Loucy (cell line): ENCODE results near the gene TSHZ2.

Source experiments
- H2AFZ ChIP-seq: fragments of 200-600 bp; sonication (generic); 2 replicates; pipeline ENCODE4 v1.6.0; 2016; ENCODE audit warnings: antibody characterized with exemption, mild to moderate bottlenecking, low read length, moderate library complexity
- H3F3A ChIP-seq: fragments of 200-600 bp; 2 replicates; pipeline ENCODE4 v1.6.0; 2016; ENCODE audit warnings: antibody characterized with exemption, low read depth, mild to moderate bottlenecking
- H3K27me3 ChIP-seq: fragments of 200-600 bp; sonication (generic); 2 replicates; pipeline ENCODE4 v1.6.1; 2014; ENCODE audit warnings: low read length, mild to moderate bottlenecking; ENCODE audit not compliant: insufficient read depth, poor library complexity, severe bottlenecking
- H3K36me3 ChIP-seq: fragments of 200-600 bp; sonication (generic); 2 replicates; pipeline ENCODE4 v1.6.1; 2016; ENCODE audit warnings: low read length; ENCODE audit not compliant: insufficient read depth
- H3K4me1 ChIP-seq: fragments of 200-600 bp; sonication (generic); 2 replicates; pipeline ENCODE4 v1.5.1; 2014; ENCODE audit warnings: low read length, mild to moderate bottlenecking; ENCODE audit not compliant: insufficient read depth, poor library complexity, severe bottlenecking
- H3K4me2 ChIP-seq: fragments of 200-600 bp; sonication (generic); 2 replicates; pipeline ENCODE4 v1.6.0; 2014; ENCODE audit warnings: antibody characterized with exemption, low read length, low read depth, mild to moderate bottlenecking; ENCODE audit not compliant: poor library complexity, severe bottlenecking
- H3K4me3 ChIP-seq: fragments of 200-600 bp; sonication (generic); 2 replicates; pipeline ENCODE4 v1.5.1; 2014; ENCODE audit warnings: low read length, mild to moderate bottlenecking, mixed read lengths; ENCODE audit not compliant: poor library complexity, severe bottlenecking
- H3K79me2 ChIP-seq: fragments of 200-600 bp; sonication (generic); 2 replicates; pipeline ENCODE4 v1.6.1; 2014; ENCODE audit warnings: low read length; ENCODE audit not compliant: insufficient read depth
- H3K9ac ChIP-seq: fragments of 200-600 bp; sonication (generic); 2 replicates; pipeline ENCODE4 v1.6.0; 2014; ENCODE audit warnings: mild to moderate bottlenecking, low read depth, low read length, moderate library complexity; ENCODE audit not compliant: poor library complexity, severe bottlenecking
- H3K9me2 ChIP-seq: fragments of 200-600 bp; sonication (generic); replicated peaks from 2 replicates; pipeline ENCODE4 v1.6.1; 2016; ENCODE audit warnings: low read depth, low read length, mixed read lengths
- H3K9me3 ChIP-seq: fragments of 200-600 bp; sonication (generic); 2 replicates; pipeline ENCODE4 v1.6.1; 2014; ENCODE audit warnings: mild to moderate bottlenecking, antibody characterized with exemption, low read length, low read depth; ENCODE audit not compliant: insufficient read depth
- H4K20me1 ChIP-seq: fragments of 200-600 bp; sonication (generic); 2 replicates; pipeline ENCODE4 v1.6.0; 2014; ENCODE audit warnings: antibody characterized with exemption, low read length, mild to moderate bottlenecking; ENCODE audit not compliant: insufficient read depth, poor library complexity, severe bottlenecking
- CTCF ChIP-seq: fragments of 200-600 bp; sonication (generic); conservative IDR thresholded peaks from 2 replicates; pipeline ENCODE4 v1.5.1; 2014; ENCODE audit warnings: mild to moderate bottlenecking, antibody characterized with exemption, low read length
- EZH2phosphoT487 ChIP-seq: fragments of 200-600 bp; IDR thresholded peaks from 2 replicates; pipeline ENCODE4 v1.6.1; 2018; ENCODE audit warnings: antibody characterized with exemption, mild to moderate bottlenecking, moderate library complexity, borderline replicate concordance

TSHZ2 gene

GRCh38 chr20:53390770-53391169, 418.6 kb downstream of the TSHZ2 start:
- Histone ChIP-seq H3F3A (no peaks in the 10 kb centered on the region), H3K4me2 (no peak overlapping the region), H3K36me3 (no peaks in the 10 kb centered on the region), H3K9me3 (no peaks in the 10 kb centered on the region), H3K27me3 (no peaks in the 10 kb centered on the region), H3K4me3 (no peak overlapping the region), H4K20me1 (no peaks in the 10 kb centered on the region), H3K79me2 (no peaks in the 10 kb centered on the region), H2AFZ (no peak overlapping the region), H3K9ac (no peak overlapping the region), H3K9me2 (no peaks in the 10 kb centered on the region), H3K4me1 (peaks cover 3% of the 10 kb centered on the region)
- TF ChIP-seq CTCF (no peak), EZH2phosphoT487 (no peak)

GRCh38 chr20:53394433-53394832, 422.3 kb downstream of the TSHZ2 start:
- Histone ChIP-seq H2AFZ (no peak overlapping the region), H3K9me3 (no peaks in the 10 kb centered on the region), H3K27me3 (no peaks in the 10 kb centered on the region), H3F3A (no peaks in the 10 kb centered on the region), H3K9ac (no peak overlapping the region), H3K36me3 (no peaks in the 10 kb centered on the region), H3K4me3 (no peak overlapping the region), H3K9me2 (no peaks in the 10 kb centered on the region), H4K20me1 (no peaks in the 10 kb centered on the region), H3K4me1 (no peaks in the 10 kb centered on the region), H3K4me2 (no peak overlapping the region), H3K79me2 (no peaks in the 10 kb centered on the region)
- no peak for TF ChIP-seq EZH2phosphoT487
- TF ChIP-seq CTCF = no peak

GRCh38 chr20:53395188-53395923, 423.2 kb downstream of the TSHZ2 start:
- Histone ChIP-seq H3K4me3 (no peak overlapping the region), H3F3A (no peaks in the 10 kb centered on the region), H3K9me3 (no peaks in the 10 kb centered on the region), H3K4me1 (no peaks in the 10 kb centered on the region), H3K4me2 (no peak overlapping the region), H3K27me3 (no peaks in the 10 kb centered on the region), H3K79me2 (no peaks in the 10 kb centered on the region), H3K9me2 (no peaks in the 10 kb centered on the region), H3K36me3 (no peaks in the 10 kb centered on the region), H2AFZ (no peak overlapping the region), H4K20me1 (no peaks in the 10 kb centered on the region), H3K9ac (no peak overlapping the region)
- no peak for TF ChIP-seq EZH2phosphoT487
- no peak for TF ChIP-seq CTCF
